Myometrial cell (primary cell): ENCODE results near the gene BST2. TPM values are rescaled to one million over a fixed set of nuclear protein-coding genes. Genes with fewer than 3 reads are reported as not detected.

ENCODE experiments used
- total RNA-seq: library from RNA; depleted of rRNA; stranded (reverse); fragments of >200 nt; gene quantifications from 2 replicates; pipeline ENCODE4 v1.2.3, GENCODE V29; 2015

BST2 gene
- total RNA-seq: 0.86 and 5.7 TPM in 2 replicates

GRCh38 chr19:17405250-17406045 lies at the start of gene BST2:
Gene BST2 (minus strand): TSS chr19:17405630. CDS start chr19:17405575, 55 bp downstream.

GRCh38 chr19:17448131-17448967 lies 42.9 kb upstream of the BST2 start, which contains the start of gene TMEM221:
Gene TMEM221 (minus strand): TSS chr19:17448668. CDS start chr19:17448462, 206 bp downstream.

GRCh38 chr19:17419621-17420474 lies 14.4 kb upstream of the BST2 start, which contains the start of gene MVB12A:
Gene MVB12A (plus strand): TSS chr19:17420047. CDS start chr19:17420136, 89 bp downstream.

GRCh38 chr19:17393914-17394313 lies 11.5 kb downstream of the BST2 start, which contains the start of gene CCDC194:
Gene CCDC194 (minus strand): TSS chr19:17394196. CDS start chr19:17394158, 38 bp downstream.

GRCh38 chr19:17376935-17377600 lies 28.4 kb downstream of the BST2 start, which contains the start of gene PLVAP:
Gene PLVAP (minus strand): TSS chr19:17377342. CDS start chr19:17377288, 54 bp downstream.

Other genes starting within 250 kb of the BST2 start
- gene USE1, start 190.3 kb downstream of the BST2 start, total RNA-seq: 13.6 and 25.4 TPM in 2 replicates
- gene OCEL1, start 179.4 kb downstream of the BST2 start, total RNA-seq: 6.6 and 9.0 TPM in 2 replicates
- gene NR2F6, start 159.7 kb downstream of the BST2 start, total RNA-seq: 73.4 and 98.0 TPM in 2 replicates
- not detected in 2 replicates for gene USHBP1, start 140.9 kb downstream of the BST2 start, total RNA-seq
- gene BABAM1, start 138.2 kb downstream of the BST2 start, total RNA-seq: 131 and 138 TPM in 2 replicates
- under 0.01 and 0.29 TPM in 2 replicates for gene ANKLE1, start 123.7 kb downstream of the BST2 start, total RNA-seq
- 20.2 TPM in 2 replicates for gene ABHD8, start 102.2 kb downstream of the BST2 start, total RNA-seq
- 101 and 111 TPM in 2 replicates for gene MRPL34, start 99.8 kb downstream of the BST2 start, total RNA-seq
- gene DDA1, start 96.1 kb downstream of the BST2 start, total RNA-seq: 49.0 and 67.9 TPM in 2 replicates
- gene ANO8, start 70.8 kb downstream of the BST2 start, total RNA-seq: 2.3 and 3.7 TPM in 2 replicates
- gene GTPBP3, start 68.1 kb downstream of the BST2 start, total RNA-seq: 12.9 and 26.5 TPM in 2 replicates
- not detected in 2 replicates for gene PLVAP, start 28.3 kb downstream of the BST2 start, total RNA-seq
- not detected in 2 replicates for gene CCDC194, start 11.4 kb downstream of the BST2 start, total RNA-seq
- gene MVB12A, start 14.4 kb upstream of the BST2 start, total RNA-seq: 143 and 159 TPM in 2 replicates
- gene TMEM221, start 43.0 kb upstream of the BST2 start, total RNA-seq: not detected in 2 replicates
- gene NXNL1, start 55.3 kb upstream of the BST2 start, total RNA-seq: not detected in 2 replicates
- 10.1 and 12.2 TPM in 2 replicates for gene SLC27A1, start 64.9 kb upstream of the BST2 start, total RNA-seq
- 79.6 and 89.1 TPM in 2 replicates for gene PGLS, start 106.0 kb upstream of the BST2 start, total RNA-seq
- gene COLGALT1, start 150.0 kb upstream of the BST2 start, total RNA-seq: 208 TPM in 2 replicates